Measurements from ENCODE around the gene SRPX. TPM values are rescaled to one million over a fixed set of nuclear protein-coding genes. Genes with fewer than 3 reads are reported as not detected.

The SRPX gene
- total RNA-seq, 4 donors from 2014 or later: 250 to 432 (median 374) TPM

GRCh38 chrX:38224160-38224559 lies 3.5 kb upstream of the SRPX start:
- ATAC-seq (ENCODE audit: low FRiP score) (no peak), DNase-seq (ENCODE audit: low spot score) (no peak)
- no peak for TF ChIP-seq CTCF (IDR thresholded peaks at IDR 0.05)

GRCh38 chrX:38221391-38221929 lies 789 bp upstream of the SRPX start:
- TF ChIP-seq CTCF (IDR thresholded peaks at IDR 0.05): no peak
- no peak for ATAC-seq (ENCODE audit: low FRiP score)
- no peak for DNase-seq (ENCODE audit: low spot score)

GRCh38 chrX:38220024-38220414 lies 652 bp downstream of the SRPX start:
- TF ChIP-seq CTCF (IDR thresholded peaks at IDR 0.05): no peak
- DNase-seq (ENCODE audit: low spot score) (no peak), ATAC-seq (ENCODE audit: low FRiP score) (no peak)

- TF ChIP-seq CTCF (IDR thresholded peaks at IDR 0.05): no peak
- DNase-seq (ENCODE audit: low spot score) (no peak), ATAC-seq (ENCODE audit: low FRiP score) (no peak)
Observed at GRCh38 chrX:38216642-38217041, 4.0 kb downstream of the SRPX start.

- DNase-seq (ENCODE audit: low spot score): no peak
- TF ChIP-seq CTCF (IDR thresholded peaks at IDR 0.05): no peak
- no peak for ATAC-seq (ENCODE audit: low FRiP score)
Observed at GRCh38 chrX:38214551-38215531, 5.8 kb downstream of the SRPX start.

GRCh38 chrX:38214044-38214443 lies 6.6 kb downstream of the SRPX start:
- ATAC-seq (ENCODE audit: low FRiP score) (no peak), DNase-seq (ENCODE audit: low spot score) (no peak)
- TF ChIP-seq CTCF (IDR thresholded peaks at IDR 0.05): no peak
